SH-SY5Y (cell line): ENCODE data around the gene SPTAN1.

Experiments
- GATA2 ChIP-seq: IDR thresholded peaks from 2 replicates; pipeline ENCODE4 v1.6.1; 2011; ENCODE audit warnings: mild to moderate bottlenecking, low read depth, low read length
- GATA3 ChIP-seq: IDR thresholded peaks from 2 replicates; pipeline ENCODE4 v1.6.1; 2011; ENCODE audit warnings: low read depth, mild to moderate bottlenecking, low read length, moderate library complexity

- TF ChIP-seq GATA2 (no peak), GATA3 (no peak)
Measured at GRCh38 chr9:128634651-128635262, 82.4 kb downstream of the SPTAN1 start.
